DMS114 treated with DMSO at 0.1 percent for 48 hours (cell line): Measurements from ENCODE around the gene PTPN20.

Source experiments
- DNase-seq: peaks from one replicate; lab custom pipeline; 2025; ENCODE audit not compliant: unreplicated experiment; lab: John Stamatoyannopoulos, UW

The PTPN20 gene

GRCh38 chr10:47019155-47020145, 108.2 kb downstream of the PTPN20 start:
- DNase-seq, result no peak

GRCh38 chr10:47020471-47020870, 109.2 kb downstream of the PTPN20 start:
- no peak for DNase-seq

GRCh38 chr10:47021850-47022249, 110.6 kb downstream of the PTPN20 start:
- no peak for DNase-seq

- DNase-seq, result no peak
These were observed 111.3 kb downstream of the PTPN20 start for GRCh38 chr10:47022311-47023131.

GRCh38 chr10:47023237-47024045, 112.2 kb downstream of the PTPN20 start:
- no peak for DNase-seq

GRCh38 chr10:47024046-47024322, 112.8 kb downstream of the PTPN20 start:
- DNase-seq, result no peak

- DNase-seq, result peak; percentile 16
These were observed 113.4 kb downstream of the PTPN20 start for GRCh38 chr10:47024399-47025252.

GRCh38 chr10:47025253-47025539, 114.0 kb downstream of the PTPN20 start:
- no peak for DNase-seq

GRCh38 chr10:47025540-47026300, 114.5 kb downstream of the PTPN20 start:
- DNase-seq, result no peak

- DNase-seq, result no peak
These were observed 115.3 kb downstream of the PTPN20 start for GRCh38 chr10:47026301-47027107.

- DNase-seq, result no peak
These were observed 116.0 kb downstream of the PTPN20 start for GRCh38 chr10:47027108-47027783.

- DNase-seq, result no peak
These were observed 116.6 kb downstream of the PTPN20 start for GRCh38 chr10:47027784-47028260.

GRCh38 chr10:47028466-47028865, 117.2 kb downstream of the PTPN20 start:
- DNase-seq, result no peak

GRCh38 chr10:47029181-47030009, 118.2 kb downstream of the PTPN20 start:
- no peak for DNase-seq

GRCh38 chr10:47030191-47030703, 119.0 kb downstream of the PTPN20 start:
- no peak for DNase-seq

- DNase-seq, result no peak
These were observed 120.1 kb downstream of the PTPN20 start for GRCh38 chr10:47031211-47031900.
